OCI-LY7 (cell line): ENCODE data around the gene SMAD4.

ENCODE experiments used
- CTCF ChIP-seq: fragments of 200-600 bp; sonication (generic); conservative IDR thresholded peaks from 2 replicates; pipeline ENCODE4 v1.5.1; 2014; ENCODE audit warnings: mild to moderate bottlenecking, antibody characterized with exemption, low read length, moderate library complexity, mixed read lengths
- EZH2phosphoT487 ChIP-seq: fragments of 200-600 bp; sonication (generic); IDR thresholded peaks from 2 replicates; pipeline ENCODE4 v1.6.1; 2018; ENCODE audit warnings: low read depth, borderline replicate concordance, mild to moderate bottlenecking, mixed run types, antibody characterized with exemption, low read length, moderate library complexity, mixed read lengths

GRCh38 chr18:51007790-51008139, 22.2 kb upstream of the SMAD4 start:
- TF ChIP-seq CTCF = no peak
- TF ChIP-seq EZH2phosphoT487 = no peak
